ENCODE measurements around the gene TBC1D3C.
"Not testable (repeated sequence)": the region's sequence is repeated elsewhere in the genome, so short reads cannot be mapped to it uniquely, and the experiment has no call there.

Gene TBC1D3C

DNA sequence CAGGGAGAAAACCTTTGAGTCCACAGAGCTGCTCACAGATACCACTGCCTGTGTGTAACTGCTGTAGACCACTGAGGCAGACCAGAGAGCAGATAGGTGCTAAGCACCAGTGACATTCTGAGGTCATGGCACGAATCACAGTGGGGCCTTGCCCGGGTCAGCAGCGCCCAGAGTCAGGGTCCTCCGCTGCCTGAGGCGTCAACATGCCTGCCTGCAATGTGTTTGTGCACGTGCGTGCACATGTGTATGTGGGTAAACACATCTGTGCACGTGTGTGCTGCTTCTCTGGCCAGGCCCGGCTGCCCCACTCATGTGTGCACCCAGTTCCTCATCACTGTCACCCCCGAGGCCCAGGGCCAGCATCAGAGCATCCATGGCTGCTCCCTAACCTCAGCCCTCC, at the start of gene TBC1D3C:
TBC1D3C (minus strand) TSS at position 101 of the 400 bp plus-strand sequence. CDS start 1,568 bp downstream, outside the sequence.
- DNase-seq, result not testable (repeated sequence)

- not testable (repeated sequence) for DNase-seq
These were observed 30.8 kb upstream of the TBC1D3C start for GRCh38 chr17:38099262-38099661.

DNA sequence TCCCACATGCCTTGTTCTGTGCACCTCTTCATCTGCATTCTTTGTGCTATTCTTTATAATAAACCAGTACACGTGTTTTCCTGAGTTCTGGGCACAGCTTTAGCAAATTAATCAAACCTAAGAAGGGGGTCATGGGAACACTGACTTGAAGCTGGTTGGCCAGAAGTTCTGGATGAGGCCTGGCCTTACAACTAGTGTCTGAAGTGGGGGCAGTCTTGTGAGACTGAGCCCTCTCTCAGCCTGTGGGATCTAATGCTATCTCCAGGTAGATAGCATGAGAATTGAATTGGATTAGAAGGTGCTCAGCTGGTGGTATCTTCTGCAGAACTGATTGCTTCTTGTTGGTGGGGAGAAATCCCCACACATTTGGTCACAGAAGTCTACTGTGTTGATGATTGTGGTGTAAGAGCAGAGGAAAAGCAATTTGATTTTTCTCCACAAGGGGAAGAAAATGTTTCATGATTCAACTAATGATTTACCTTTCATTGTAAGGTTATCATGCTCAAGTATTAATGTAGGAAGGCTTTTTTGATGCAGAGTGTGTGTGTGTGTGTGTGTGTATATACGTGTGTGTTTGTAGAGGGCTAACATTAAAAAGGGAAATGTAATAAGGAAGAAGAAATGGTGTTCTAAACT, 25.7 kb upstream of the TBC1D3C start:
- DNase-seq, result not testable (repeated sequence)

DNA sequence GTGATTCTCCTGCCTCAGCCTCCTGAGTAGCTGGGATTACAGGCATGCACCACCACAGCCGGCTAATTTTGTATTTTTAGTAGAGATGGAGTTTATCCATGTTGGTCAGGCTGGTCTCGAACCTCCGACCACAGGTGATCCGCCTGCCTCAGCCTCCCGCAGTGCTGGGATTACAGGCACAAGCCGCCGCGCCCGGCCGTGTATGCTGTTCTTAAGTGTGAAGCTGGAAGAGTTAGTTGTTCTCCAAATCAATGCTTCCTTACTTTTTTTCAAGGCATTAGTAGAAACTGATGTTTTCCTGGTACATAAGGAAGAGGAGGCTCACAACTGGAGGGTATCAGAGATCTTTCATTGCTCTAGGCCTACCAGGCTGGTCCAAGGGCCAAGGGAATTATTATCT, 19.7 kb upstream of the TBC1D3C start:
- not testable (repeated sequence) for DNase-seq

- not testable (repeated sequence) for DNase-seq
These were observed 18.9 kb upstream of the TBC1D3C start for GRCh38 chr17:38087344-38087743.
